Stomach (tissue), 9 donors: ENCODE results near the gene PIN4. TPM values are rescaled to one million over a fixed set of nuclear protein-coding genes. Genes with fewer than 3 reads are reported as not detected.

ENCODE experiments used
- DNase-seq, 2 donors: peaks; one replicate each; pipeline versions ENCODE4 v3.0.0 to v3.0.0-alpha.2; 2013 to 2019
- H3K27ac ChIP-seq, 5 donors: fragments of 200-600 bp in 4 of 5; sonication (generic) in 4 of 5; one replicate each; pipeline ENCODE4 v1.5.1; 2013 to 2019; ENCODE audit warnings: mild to moderate bottlenecking in 1 of 5, moderate library complexity in 1 of 5
- H3K27me3 ChIP-seq, 3 donors: fragments of 200-600 bp; sonication (generic); one replicate each; pipeline ENCODE4 v1.5.1; 2017 to 2019; ENCODE audit warnings: mixed run types in 1 of 3
- H3K36me3 ChIP-seq, 4 donors: fragments of 200-600 bp; sonication (generic); 1 replicate in 3 of 4; 2 replicates in 1 of 4; pipeline ENCODE4 v1.5.1; 2016 to 2019
- H3K4me1 ChIP-seq, 4 donors: fragments of 200-600 bp; sonication (generic); one replicate each; pipeline ENCODE4 v1.5.1; 2016 to 2019
- H3K4me3 ChIP-seq, 4 donors: fragments of 200-600 bp; sonication (generic) in 3 of 4; one replicate each; pipeline ENCODE4 v1.5.1; 2016 to 2019; ENCODE audit warnings: mild to moderate bottlenecking in 1 of 4
- H3K9me3 ChIP-seq, 4 donors: fragments of 200-600 bp; sonication (generic); one replicate each; pipeline ENCODE4 v1.5.1; 2016 to 2019
- CTCF ChIP-seq, 7 experiments: fragments of 450-650 bp in 4 of 7; fragments of 200-600 bp in 3 of 7; sonication (generic) in 3 of 7; IDR thresholded peaks; one replicate each; pipeline ENCODE4 v1.5.1; 2016 to 2019; ENCODE audit warnings: antibody characterized with exemption in 7 of 7, control low read depth in 2 of 7, mild to moderate bottlenecking in 1 of 7
- EP300 ChIP-seq: sonication (generic); formaldehyde crosslinking; IDR thresholded peaks from one replicate; pipeline ENCODE4 v1.6.1; 2017; ENCODE audit warnings: antibody characterized with exemption
- POLR2A ChIP-seq, 4 donors: fragments of 450-650 bp; IDR thresholded peaks; one replicate each; pipeline ENCODE4 v1.6.1; 2016; ENCODE audit warnings: antibody characterized with exemption in 4 of 4, control low read depth in 2 of 4, mild to moderate bottlenecking in 1 of 4, moderate library complexity in 1 of 4
- POLR2AphosphoS5 ChIP-seq, 3 donors: sonication (generic); formaldehyde crosslinking; IDR thresholded peaks; one replicate each; pipeline ENCODE4 v1.6.1; 2016; ENCODE audit warnings: antibody characterized with exemption in 3 of 3
- WGBS, 5 donors: extraction: QIAGEN DNeasy Blood & Tissue Kit in 3 of 5; methylation state at CpG; one replicate each; pipeline versions ENCODE4 v1.1.5 to v1.1.7; 2013 to 2018; 5-methylcytosine and 5-hydroxymethylcytosine counted together
- intact Hi-C: fragments of 100-400 bp; cut with DNase I; formaldehyde crosslinking; loops from one replicate; pipeline ENCODE4 v1.15.1; 2023; ENCODE audit warnings: low total_unique reads
- polyA plus RNA-seq, 3 donors: library from polyadenylated mRNA; stranded (reverse); fragments of 200-250 nt; gene quantifications; one replicate each; pipeline ENCODE4 v1.2.3, GENCODE V29; 2013
- total RNA-seq, 5 donors: library from RNA; depleted of rRNA; stranded (reverse); fragments of >200 nt; gene quantifications; one replicate each; pipeline versions ENCODE4 v1.1.0 to v1.2.3, GENCODE V29; 2014 to 2016
- donor health status: healthy with polysubstance abuse.
- donor health status: Bipolar disorder and iron deficiency.
- donor health status: healthy.

The PIN4 gene
- total and polyA plus RNA-seq, 8 donors = 0.45 to 37.8 (median 16.4) TPM; not detected in 2

- intact Hi-C loops = no loop called here
- no peak overlapping the region for H3K27ac ChIP-seq
- no peaks in the 10 kb centered on the region for H3K9me3 ChIP-seq
- peaks cover 0 to 6% (median 2%) of the 10 kb centered on the region in 4 donors for H3K4me1 ChIP-seq
- H3K36me3 ChIP-seq = no peaks in the 10 kb centered on the region
- WGBS, 5 donors = 75 to 91% (median 77%) methylated on average over 2 of the region's 2 CpGs
- no peak overlapping the region for H3K4me3 ChIP-seq
- peaks cover 0 to 12% (median 0%) of the 10 kb centered on the region in 3 donors for H3K27me3 ChIP-seq
- DNase-seq = no peak
- no peak for TF ChIP-seq EP300
- TF ChIP-seq POLR2A (IDR thresholded peaks at IDR 0.05) = no peak
Measured at GRCh38 chrX:72176981-72177380, 4.6 kb upstream of the PIN4 start.

- peaks cover 0 to 23% (median 14%) of the 10 kb centered on the region in 4 donors for H3K4me1 ChIP-seq
- 18 to 72% (median 32%) methylated on average over 1 of the region's 1 CpG for WGBS, 5 donors
- peak overlapping the region in 4 of 5 donors; percentile 78 to 85 (median 84) for H3K27ac ChIP-seq
- H3K4me3 ChIP-seq = peak overlapping the region in 2 of 4 donors; percentile 64 to 79
- intact Hi-C loops = no loop called here
- peaks cover 0 to 7% (median 0%) of the 10 kb centered on the region in 3 donors for H3K27me3 ChIP-seq
- H3K36me3 ChIP-seq = no peaks in the 10 kb centered on the region
- DNase-seq = peak in 1 of 2 donors; percentile 6
- no peaks in the 10 kb centered on the region for H3K9me3 ChIP-seq
- no peak for TF ChIP-seq CTCF (IDR thresholded peaks at IDR 0.05)
- TF ChIP-seq EP300 = no peak
- no peak for TF ChIP-seq POLR2AphosphoS5 (IDR thresholded peaks at IDR 0.05)
- TF ChIP-seq POLR2A (IDR thresholded peaks at IDR 0.05) = no peak
Measured at GRCh38 chrX:72180539-72180938, 1.0 kb upstream of the PIN4 start.

- Histone ChIP-seq H3K4me3 (peak overlapping the region in 2 of 4 donors; percentile 64 to 79), H3K9me3 (no peaks in the 10 kb centered on the region), H3K27me3 (peaks cover 0 to 7% (median 0%) of the 10 kb centered on the region in 3 donors), H3K27ac (no peak overlapping the region), H3K4me1 (peaks cover 0 to 23% (median 14%) of the 10 kb centered on the region in 4 donors), H3K36me3 (peaks cover 0 to 17% (median 7%) of the 10 kb centered on the region in 4 donors)
- intact Hi-C loops = no loop called here
- no peak for TF ChIP-seq POLR2AphosphoS5 (IDR thresholded peaks at IDR 0.05)
- no peak for TF ChIP-seq POLR2A (IDR thresholded peaks at IDR 0.05)
- TF ChIP-seq EP300 = no peak
- no peak for TF ChIP-seq CTCF (IDR thresholded peaks at IDR 0.05)
- DNase-seq = no peak
- 80 to 90% (median 84%) methylated on average over 2 of the region's 2 CpGs for WGBS, 5 donors
Measured at GRCh38 chrX:72182924-72183323, 1.4 kb downstream of the PIN4 start.

GRCh38 chrX:72201836-72202536 lies 20.4 kb downstream of the PIN4 start:
- no peak overlapping the region for H3K4me3 ChIP-seq
- intact Hi-C loops = no loop called here
- H3K9me3 ChIP-seq = no peaks in the 10 kb centered on the region
- no peaks in the 10 kb centered on the region for H3K4me1 ChIP-seq
- H3K27ac ChIP-seq = no peak overlapping the region
- H3K36me3 ChIP-seq = peaks cover 0 to 43% (median 31%) of the 10 kb centered on the region in 4 donors
- 77 to 90% (median 87%) methylated on average over 7 of the region's 7 CpGs for WGBS, 5 donors
- no peaks in the 10 kb centered on the region for H3K27me3 ChIP-seq
- TF ChIP-seq EP300 (no peak), CTCF (IDR thresholded peaks at IDR 0.05) (no peak), POLR2AphosphoS5 (IDR thresholded peaks at IDR 0.05) (no peak), POLR2A (IDR thresholded peaks at IDR 0.05) (no peak)
- DNase-seq = no peak
